Pulmonary artery endothelial cell (primary cell): ENCODE data around the gene ASRGL1. TPM values are rescaled to one million over a fixed set of nuclear protein-coding genes. Genes with fewer than 3 reads are reported as not detected.

Experiments used
- DNase-seq: peaks from one replicate; pipeline ENCODE4 v3.0.0-alpha.2; 2011; ENCODE audit warnings: low read depth, low spot score
- total RNA-seq: library from RNA; depleted of rRNA; stranded (reverse); fragments of >200 nt; gene quantifications from 2 replicates; pipeline ENCODE4 v1.2.3, GENCODE V29; 2014

The ASRGL1 gene
- total RNA-seq, 1 donor from 2014 or later, result 62.6 TPM

GRCh38 chr11:62439785-62440602 lies 102.7 kb downstream of the ASRGL1 start:
- no peak for DNase-seq

Other genes with a start within 250 kb of the ASRGL1 start
- 28.5 and 66.7 TPM in 2 replicates for gene INCENP, start 213.4 kb upstream of the ASRGL1 start, total RNA-seq
- not detected in 2 replicates for gene SCGB1D1, start 147.2 kb upstream of the ASRGL1 start, total RNA-seq
- not detected in 2 replicates for gene SCGB2A1, start 128.8 kb upstream of the ASRGL1 start, total RNA-seq
- not detected in 2 replicates for gene SCGB1D2, start 95.2 kb upstream of the ASRGL1 start, total RNA-seq
- not detected in 2 replicates for gene SCGB2A2, start 67.3 kb upstream of the ASRGL1 start, total RNA-seq
- gene SCGB1D4, start 38.4 kb upstream of the ASRGL1 start, total RNA-seq, result not detected in 2 replicates
- gene SCGB1A1, start 81.6 kb downstream of the ASRGL1 start, total RNA-seq, result not detected in 2 replicates
- 479 and 591 TPM in 2 replicates for gene AHNAK, start 209.4 kb downstream of the ASRGL1 start, total RNA-seq
- 1,341 and 1,809 TPM in 2 replicates for gene EEF1G, start 236.4 kb downstream of the ASRGL1 start, total RNA-seq